Measurements from ENCODE around the gene PRRT1B.

DNA sequence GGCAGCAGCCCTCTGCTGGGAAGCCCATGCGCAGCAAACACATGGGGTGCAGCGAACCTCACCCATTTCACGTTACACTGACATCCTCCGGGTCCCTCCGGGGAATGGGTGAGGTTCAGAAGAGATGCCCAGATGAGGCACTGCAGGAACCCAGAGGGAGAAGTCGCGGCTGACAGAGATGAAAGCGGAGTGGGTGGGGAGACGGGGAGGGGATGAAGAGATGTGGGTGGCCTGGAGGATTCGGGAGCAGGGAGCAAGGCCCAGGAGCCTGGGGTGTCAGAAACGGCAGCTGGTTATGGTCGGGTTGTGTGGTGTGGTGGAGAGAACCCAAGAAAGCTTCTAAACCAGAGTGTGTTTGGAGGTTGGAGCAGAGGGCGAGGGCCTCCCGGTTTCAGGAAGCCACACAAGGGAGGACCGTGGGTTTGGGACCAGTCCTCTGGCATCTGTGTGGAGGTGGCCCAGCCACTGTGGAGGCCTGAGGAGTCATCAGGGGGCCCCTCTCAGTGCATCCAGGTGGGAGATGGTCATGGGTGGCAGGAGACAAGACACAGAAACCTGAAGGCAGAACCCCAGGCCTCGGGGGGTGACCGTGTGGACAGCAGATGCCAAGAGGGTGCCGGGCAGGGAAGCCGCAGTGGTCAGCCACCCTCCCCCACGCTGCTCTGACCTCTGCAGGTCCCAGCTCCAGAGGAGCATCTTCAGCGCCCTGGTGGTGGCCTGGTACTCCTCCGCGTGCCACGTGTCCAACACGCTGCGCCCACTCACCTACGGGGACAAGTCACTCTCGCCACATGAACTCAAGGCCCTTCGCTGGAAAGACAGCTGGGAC lies 22.9 kb upstream of the PRRT1B start:
- TF ChIP-seq, protein P1, sequence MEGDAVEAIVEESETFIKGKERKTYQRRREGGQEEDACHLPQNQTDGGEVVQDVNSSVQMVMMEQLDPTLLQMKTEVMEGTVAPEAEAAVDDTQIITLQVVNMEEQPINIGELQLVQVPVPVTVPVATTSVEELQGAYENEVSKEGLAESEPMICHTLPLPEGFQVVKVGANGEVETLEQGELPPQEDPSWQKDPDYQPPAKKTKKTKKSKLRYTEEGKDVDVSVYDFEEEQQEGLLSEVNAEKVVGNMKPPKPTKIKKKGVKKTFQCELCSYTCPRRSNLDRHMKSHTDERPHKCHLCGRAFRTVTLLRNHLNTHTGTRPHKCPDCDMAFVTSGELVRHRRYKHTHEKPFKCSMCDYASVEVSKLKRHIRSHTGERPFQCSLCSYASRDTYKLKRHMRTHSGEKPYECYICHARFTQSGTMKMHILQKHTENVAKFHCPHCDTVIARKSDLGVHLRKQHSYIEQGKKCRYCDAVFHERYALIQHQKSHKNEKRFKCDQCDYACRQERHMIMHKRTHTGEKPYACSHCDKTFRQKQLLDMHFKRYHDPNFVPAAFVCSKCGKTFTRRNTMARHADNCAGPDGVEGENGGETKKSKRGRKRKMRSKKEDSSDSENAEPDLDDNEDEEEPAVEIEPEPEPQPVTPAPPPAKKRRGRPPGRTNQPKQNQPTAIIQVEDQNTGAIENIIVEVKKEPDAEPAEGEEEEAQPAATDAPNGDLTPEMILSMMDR (IDR thresholded peaks at IDR 0.05), result no peak
- TF ChIP-seq EZH2 (IDR thresholded peaks at IDR 0.05; ENCODE audit: borderline replicate concordance, insufficient read depth, low read depth, low read length, poor library complexity, severe bottlenecking), result no peak
